Fibroblast of mammary gland (primary cell): Measurements from ENCODE around the gene CRACDL.
A peak's percentile ranks its signal among the peaks of the same experiment; 100 is the strongest.

ENCODE experiments used
- DNase-seq: peaks from one replicate; pipeline ENCODE4 v3.0.0-alpha.2; 2010; ENCODE audit warnings: low read depth
- H3K4me3 ChIP-seq: 2 replicates; pipeline ENCODE4 v1.5.1; 2011; ENCODE audit warnings: low read depth, mild to moderate bottlenecking, low read length, moderate library complexity; ENCODE audit not compliant: control insufficient read depth
- CTCF ChIP-seq: conservative IDR thresholded peaks from 2 replicates; pipeline ENCODE4 v1.5.1; 2011; ENCODE audit warnings: low read depth, low read length, inconsistent platforms; ENCODE audit not compliant: control insufficient read depth, insufficient read depth

Gene CRACDL

GRCh38 chr2:98892871-98893270, 43.2 kb downstream of the CRACDL start:
- no peak overlapping the region for H3K4me3 ChIP-seq
- DNase-seq = no peak
- no peak for TF ChIP-seq CTCF

- no peak overlapping the region for H3K4me3 ChIP-seq
- DNase-seq = no peak
- TF ChIP-seq CTCF = no peak
Observed at GRCh38 chr2:98891591-98891990, 44.4 kb downstream of the CRACDL start.

GRCh38 chr2:98886066-98886554, 49.9 kb downstream of the CRACDL start:
- no peak overlapping the region for H3K4me3 ChIP-seq
- DNase-seq = no peak
- no peak for TF ChIP-seq CTCF

GRCh38 chr2:98884658-98885057, 51.4 kb downstream of the CRACDL start:
- H3K4me3 ChIP-seq = no peak overlapping the region
- TF ChIP-seq CTCF = no peak
- DNase-seq = no peak

- TF ChIP-seq CTCF = no peak
- DNase-seq = peak; percentile 64
- H3K4me3 ChIP-seq = no peak overlapping the region
Observed at GRCh38 chr2:98883780-98884211, 52.2 kb downstream of the CRACDL start.

- DNase-seq = no peak
Observed at GRCh38 chr2:98882971-98883779, 52.9 kb downstream of the CRACDL start.

More at GRCh38 chr2:98882971-98883779, 52.9 kb downstream of the CRACDL start:
- no peak overlapping the region for H3K4me3 ChIP-seq
- no peak for TF ChIP-seq CTCF
